ENCODE measurements around the gene TBC1D22A. TPM values are rescaled to one million over a fixed set of nuclear protein-coding genes. Genes with fewer than 3 reads are reported as not detected.

TBC1D22A gene
- total and polyA plus RNA-seq, 11 donors: 9.4 to 30.7 (median 18.6) TPM

- H3K27ac ChIP-seq: no peak overlapping the region
- TF ChIP-seq POLR2A (IDR thresholded peaks at IDR 0.05): no peak
- TF ChIP-seq, protein P1, sequence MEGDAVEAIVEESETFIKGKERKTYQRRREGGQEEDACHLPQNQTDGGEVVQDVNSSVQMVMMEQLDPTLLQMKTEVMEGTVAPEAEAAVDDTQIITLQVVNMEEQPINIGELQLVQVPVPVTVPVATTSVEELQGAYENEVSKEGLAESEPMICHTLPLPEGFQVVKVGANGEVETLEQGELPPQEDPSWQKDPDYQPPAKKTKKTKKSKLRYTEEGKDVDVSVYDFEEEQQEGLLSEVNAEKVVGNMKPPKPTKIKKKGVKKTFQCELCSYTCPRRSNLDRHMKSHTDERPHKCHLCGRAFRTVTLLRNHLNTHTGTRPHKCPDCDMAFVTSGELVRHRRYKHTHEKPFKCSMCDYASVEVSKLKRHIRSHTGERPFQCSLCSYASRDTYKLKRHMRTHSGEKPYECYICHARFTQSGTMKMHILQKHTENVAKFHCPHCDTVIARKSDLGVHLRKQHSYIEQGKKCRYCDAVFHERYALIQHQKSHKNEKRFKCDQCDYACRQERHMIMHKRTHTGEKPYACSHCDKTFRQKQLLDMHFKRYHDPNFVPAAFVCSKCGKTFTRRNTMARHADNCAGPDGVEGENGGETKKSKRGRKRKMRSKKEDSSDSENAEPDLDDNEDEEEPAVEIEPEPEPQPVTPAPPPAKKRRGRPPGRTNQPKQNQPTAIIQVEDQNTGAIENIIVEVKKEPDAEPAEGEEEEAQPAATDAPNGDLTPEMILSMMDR (IDR thresholded peaks at IDR 0.05): peak in 1 of 12 donors; percentile 17
- H3K4me3 ChIP-seq: no peak overlapping the region
- peaks cover 0 to 36% (median 26%) of the 10 kb centered on the region in 12 donors for H3K4me1 ChIP-seq
- ATAC-seq (no peak), DNase-seq (no peak)
- H3K9me3 ChIP-seq: no peaks in the 10 kb centered on the region
- WGBS, 4 donors: 88 to 92% (median 90%) methylated on average over 25 of the region's 25 CpGs
- intact Hi-C loops (cut with DNase I): no loop called here
- no peaks in the 10 kb centered on the region for H3K27me3 ChIP-seq
- peaks cover 0 to 25% (median 3%) of the 10 kb centered on the region in 9 donors for H3K36me3 ChIP-seq
Measured at GRCh38 chr22:46827136-46827780, 64.8 kb downstream of the TBC1D22A start.

- H3K27me3 ChIP-seq: no peaks in the 10 kb centered on the region
- no peak overlapping the region for H3K27ac ChIP-seq
- WGBS, 4 donors: 95 to 98% (median 96%) methylated on average over 12 of the region's 12 CpGs
- DNase-seq (no peak), ATAC-seq (no peak)
- peaks cover 0 to 36% (median 26%) of the 10 kb centered on the region in 12 donors for H3K4me1 ChIP-seq
- intact Hi-C loops (cut with DNase I): no loop called here
- no peak for TF ChIP-seq POLR2A (IDR thresholded peaks at IDR 0.05)
- TF ChIP-seq, protein P1 (IDR thresholded peaks at IDR 0.05): no peak
- no peaks in the 10 kb centered on the region for H3K9me3 ChIP-seq
- peaks cover 0 to 22% (median 3%) of the 10 kb centered on the region in 9 donors for H3K36me3 ChIP-seq
- H3K4me3 ChIP-seq: no peak overlapping the region
Measured at GRCh38 chr22:46827781-46828180, 65.3 kb downstream of the TBC1D22A start.

GRCh38 chr22:46828323-46828900, 66.0 kb downstream of the TBC1D22A start:
- TF ChIP-seq, protein P1 (IDR thresholded peaks at IDR 0.05): no peak
- TF ChIP-seq POLR2A (IDR thresholded peaks at IDR 0.05): no peak
- intact Hi-C loops (cut with DNase I): no loop called here
- H3K4me1 ChIP-seq: peaks cover 0 to 36% (median 26%) of the 10 kb centered on the region in 12 donors
- no peak for DNase-seq
- H3K27ac ChIP-seq: no peak overlapping the region
- no peaks in the 10 kb centered on the region for H3K9me3 ChIP-seq
- ATAC-seq: no peak
- 92 to 95% (median 94%) methylated on average over 9 of the region's 9 CpGs for WGBS, 4 donors
- no peak overlapping the region for H3K4me3 ChIP-seq
- H3K36me3 ChIP-seq: peaks cover 0 to 16% (median 3%) of the 10 kb centered on the region in 9 donors
- no peaks in the 10 kb centered on the region for H3K27me3 ChIP-seq

GRCh38 chr22:46829117-46829891, 66.9 kb downstream of the TBC1D22A start:
- intact Hi-C loops (cut with DNase I): no loop called here
- 57 to 69% (median 68%) methylated on average over 12 of the region's 12 CpGs for WGBS, 4 donors
- H3K9me3 ChIP-seq: peaks cover 0 to under 1% (median 0%) of the 10 kb centered on the region in 12 donors
- H3K4me1 ChIP-seq: peaks cover 0 to 41% (median 26%) of the 10 kb centered on the region in 12 donors
- H3K27ac ChIP-seq: no peak overlapping the region
- no peak overlapping the region for H3K4me3 ChIP-seq
- no peak for DNase-seq
- H3K36me3 ChIP-seq: peaks cover 0 to 16% (median 0%) of the 10 kb centered on the region in 9 donors
- TF ChIP-seq POLR2A (IDR thresholded peaks at IDR 0.05): no peak
- TF ChIP-seq, protein P1 (IDR thresholded peaks at IDR 0.05): no peak
- peak in 2 of 4 donors; percentile 5 to 55 for ATAC-seq
- no peaks in the 10 kb centered on the region for H3K27me3 ChIP-seq

Measured in heart left ventricle (tissue), 16 donors.